ENCODE measurements around the gene HGFAC.

HGFAC gene

GRCh38 chr4:3426465-3427133, 15.2 kb upstream of the HGFAC start:
- DNase-seq (ENCODE audit: low spot score) = no peak

- no peak for DNase-seq (ENCODE audit: low spot score)
These were observed 14.7 kb upstream of the HGFAC start for GRCh38 chr4:3427134-3427476.

- DNase-seq (ENCODE audit: low spot score) = no peak
These were observed 13.9 kb upstream of the HGFAC start for GRCh38 chr4:3427706-3428446.

GRCh38 chr4:3429651-3430050, 12.1 kb upstream of the HGFAC start:
- no peak for DNase-seq (ENCODE audit: low spot score)

- DNase-seq (ENCODE audit: low spot score) = no peak
These were observed 11.2 kb upstream of the HGFAC start for GRCh38 chr4:3430524-3430923.

- no peak for DNase-seq (ENCODE audit: low spot score)
These were observed 10.2 kb upstream of the HGFAC start for GRCh38 chr4:3431446-3431993.

GRCh38 chr4:3432381-3432790, 9.4 kb upstream of the HGFAC start:
- no peak for DNase-seq (ENCODE audit: low spot score)

- no peak for DNase-seq (ENCODE audit: low spot score)
These were observed 8.5 kb upstream of the HGFAC start for GRCh38 chr4:3433138-3433869.

GRCh38 chr4:3434881-3435685, 6.7 kb upstream of the HGFAC start:
- DNase-seq (ENCODE audit: low spot score) = no peak

- DNase-seq (ENCODE audit: low spot score) = no peak
These were observed 6.1 kb upstream of the HGFAC start for GRCh38 chr4:3435686-3435956.

- DNase-seq (ENCODE audit: low spot score) = no peak
These were observed 5.5 kb upstream of the HGFAC start for GRCh38 chr4:3436048-3436797.

- peak; percentile 90 for DNase-seq (ENCODE audit: low spot score)
These were observed 4.8 kb upstream of the HGFAC start for GRCh38 chr4:3436798-3437581.

- DNase-seq (ENCODE audit: low spot score) = no peak
These were observed 4.2 kb upstream of the HGFAC start for GRCh38 chr4:3437582-3437936.

GRCh38 chr4:3437998-3438846, 3.5 kb upstream of the HGFAC start:
- no peak for DNase-seq (ENCODE audit: low spot score)

- DNase-seq (ENCODE audit: low spot score) = no peak
These were observed 3.0 kb upstream of the HGFAC start for GRCh38 chr4:3438847-3439180.

GRCh38 chr4:3439391-3439790, 2.4 kb upstream of the HGFAC start:
- no peak for DNase-seq (ENCODE audit: low spot score)

- DNase-seq (ENCODE audit: low spot score) = no peak
These were observed 1.8 kb upstream of the HGFAC start for GRCh38 chr4:3440011-3440410.

- DNase-seq (ENCODE audit: low spot score) = peak; percentile 80
These were observed 728 bp upstream of the HGFAC start for GRCh38 chr4:3440979-3441500.

- no peak for DNase-seq (ENCODE audit: low spot score)
These were observed 741 bp downstream of the HGFAC start for GRCh38 chr4:3442460-3442958.

All from AG20443 (cell line).